ENCODE measurements around the gene NRGN. TPM values are rescaled to one million over a fixed set of nuclear protein-coding genes. Genes with fewer than 3 reads are reported as not detected.

The NRGN gene
- total RNA-seq, 4 donors from 2014 or later = 0.40 to 3.6 (median 2.7) TPM

- Histone ChIP-seq H3K27me3 (no peaks in the 10 kb centered on the region), H3K4me1 (peaks cover 39 to 86% of the 10 kb centered on the region in 2 donors), H3K9me3 (no peaks in the 10 kb centered on the region), H3K27ac (peak overlapping the region in 1 of 3 donors; percentile 23), H3K4me3 (replicated peaks in 1 of 3) (no peak overlapping the region), H3K36me3 (peaks cover 8 to 26% of the 10 kb centered on the region in 2 donors)
- TF ChIP-seq CTCF (IDR thresholded peaks at IDR 0.05) (no peak), POLR2A (IDR thresholded peaks at IDR 0.05) (no peak)
- intact Hi-C loops (cut with DNase I) = no loop called here
- 75 to 77% methylated on average over 6 of the region's 6 CpGs for WGBS, 2 donors
- DNase-seq = no peak
These were observed 15.0 kb downstream of the NRGN start for GRCh38 chr11:124754710-124755109.

GRCh38 chr11:124756033-124756752 lies 16.5 kb downstream of the NRGN start:
- peaks cover 38 to 75% of the 10 kb centered on the region in 2 donors for H3K4me1 ChIP-seq
- intact Hi-C loops (cut with DNase I) = no loop called here
- H3K27me3 ChIP-seq = no peaks in the 10 kb centered on the region
- TF ChIP-seq POLR2A (IDR thresholded peaks at IDR 0.05) (no peak), CTCF (IDR thresholded peaks at IDR 0.05) (no peak)
- WGBS, 2 donors = 76 to 81% methylated on average over 9 of the region's 9 CpGs
- no peaks in the 10 kb centered on the region for H3K9me3 ChIP-seq
- no peak overlapping the region for H3K4me3 ChIP-seq (replicated peaks in 1 of 3)
- peak overlapping the region in 1 of 3 donors; percentile 37 for H3K27ac ChIP-seq
- peaks cover 8 to 26% of the 10 kb centered on the region in 2 donors for H3K36me3 ChIP-seq
- no peak for DNase-seq

GRCh38 chr11:124756753-124757227 lies 17.0 kb downstream of the NRGN start:
- no peak for DNase-seq
- TF ChIP-seq CTCF (IDR thresholded peaks at IDR 0.05) (no peak), POLR2A (IDR thresholded peaks at IDR 0.05) (no peak)
- H3K36me3 ChIP-seq = peaks cover 8 to 26% of the 10 kb centered on the region in 2 donors
- H3K4me3 ChIP-seq (replicated peaks in 1 of 3) = no peak overlapping the region
- intact Hi-C loops (cut with DNase I) = no loop called here
- 79 to 87% methylated on average over 6 of the region's 6 CpGs for WGBS, 2 donors
- peaks cover 33 to 69% of the 10 kb centered on the region in 2 donors for H3K4me1 ChIP-seq
- no peaks in the 10 kb centered on the region for H3K27me3 ChIP-seq
- H3K9me3 ChIP-seq = no peaks in the 10 kb centered on the region
- peak overlapping the region in 1 of 3 donors; percentile 37 for H3K27ac ChIP-seq

GRCh38 chr11:124757320-124757719 lies 17.6 kb downstream of the NRGN start:
- peak overlapping the region in 2 of 3 donors; percentile 37 to 98 for H3K27ac ChIP-seq
- DNase-seq = no peak
- no peak for TF ChIP-seq CTCF (IDR thresholded peaks at IDR 0.05)
- no peak for TF ChIP-seq POLR2A (IDR thresholded peaks at IDR 0.05)
- intact Hi-C loops (cut with DNase I) = no loop called here
- H3K9me3 ChIP-seq = no peaks in the 10 kb centered on the region
- WGBS, 2 donors = 76 to 85% methylated on average over 3 of the region's 3 CpGs
- peaks cover 28 to 63% of the 10 kb centered on the region in 2 donors for H3K4me1 ChIP-seq
- peaks cover 8 to 26% of the 10 kb centered on the region in 2 donors for H3K36me3 ChIP-seq
- H3K27me3 ChIP-seq = no peaks in the 10 kb centered on the region
- H3K4me3 ChIP-seq (replicated peaks in 1 of 3) = no peak overlapping the region
